HCT116 (cell line): Measurements from ENCODE around the gene STING1. TPM values are rescaled to one million over a fixed set of nuclear protein-coding genes. Genes with fewer than 3 reads are reported as not detected.

Experiments
- ATAC-seq: fragments of 200-7000 bp; cut with Tn5 transposase; 2 replicates; pipeline ENCODE4 v1.9.1; 2020; ENCODE audit warnings: mild to moderate bottlenecking, moderate library complexity
- BruUV-seq: library from RNA; stranded (reverse); fragments of 400-500 nt; replicated peaks from 2 replicates; lab custom pipeline; 2021; lab: Mats Ljungman, UMichigan
- CTCF ChIA-PET: fragments of 300-600 bp; sonication (Branson Sonifier 250); formaldehyde crosslinking; loops from one replicate; lab custom pipeline; 2021; ENCODE audit warnings: antibody characterized with exemption; lab: Charles Lee
- POLR2A ChIA-PET: fragments of 300-600, 350-600 bp; sonication (Branson Sonifier 250); formaldehyde crosslinking; loops from one replicate; lab custom pipeline; 2021; ENCODE audit warnings: antibody characterized with exemption; lab: Charles Lee
- RAD21 ChIA-PET, 2 experiments: fragments of 300-600 bp; sonication (Branson Sonifier 250); formaldehyde crosslinking; loops; one replicate each; lab custom pipeline; 2023; ENCODE audit warnings: low total read pairs in 2 of 2; ENCODE audit not compliant: uncharacterized antibody in 2 of 2, unreplicated experiment in 2 of 2, low non-redundant PET in 1 of 2; lab: Charles Lee
- DNase-seq: peaks from one replicate; pipeline ENCODE4 v3.0.0-alpha.2; 2010; ENCODE audit warnings: low read depth, low spot score
- H2AFZ ChIP-seq: fragments of 200-600 bp; shearing (Covaris generic), sonication (generic); 2 replicates; pipeline ENCODE4 v1.6.1; 2017; ENCODE audit warnings: low read depth, mixed run types, mixed read lengths, antibody characterized with exemption, low read length; ENCODE audit not compliant: poor library complexity, severe bottlenecking
- H3K27ac ChIP-seq: 2 replicates; pipeline ENCODE4 v1.5.1; 2012; ENCODE audit warnings: low read depth, low read length
- H3K27me3 ChIP-seq: fragments of 200-600 bp; sonication (generic); 2 replicates; pipeline ENCODE4 v1.6.1; 2016; ENCODE audit warnings: mixed run types, low read length, mixed read lengths; ENCODE audit not compliant: insufficient read depth
- H3K36me3 ChIP-seq, 2 experiments: fragments of 200-500 bp in 1 of 2; fragments of 200-600 bp in 1 of 2; sonication (Bioruptor generic) in 1 of 2; sonication (generic) in 1 of 2; 2 replicates each; pipeline versions ENCODE4 v1.5.1 to v1.6.1; 2014 to 2016; ENCODE audit warnings: low read length in 2 of 2, inconsistent platforms in 1 of 2, mixed read lengths in 1 of 2, mixed run types in 1 of 2; ENCODE audit not compliant: insufficient read depth in 2 of 2, control insufficient read depth in 1 of 2
- H3K4me1 ChIP-seq, 2 experiments: fragments of 200-600 bp in 1 of 2; sonication (generic) in 1 of 2; 2 replicates each; pipeline versions ENCODE4 v1.5.1 to v1.6.1; 2012 to 2017; ENCODE audit warnings: low read length in 2 of 2, inconsistent platforms in 1 of 2, mild to moderate bottlenecking in 1 of 2, mixed read lengths in 1 of 2, mixed run types in 1 of 2, moderate library complexity in 1 of 2; ENCODE audit not compliant: insufficient read depth in 2 of 2, control insufficient read depth in 1 of 2
- H3K4me2 ChIP-seq: fragments of 200-600 bp; sonication (generic); 2 replicates; pipeline ENCODE4 v1.6.1; 2017; ENCODE audit warnings: mixed run types, low read length, mixed read lengths
- H3K4me3 ChIP-seq, 2 experiments: fragments of 200-600 bp in 1 of 2; sonication (generic) in 1 of 2; replicated peaks in 1 of 2; 2 replicates each; pipeline ENCODE4 v1.5.1; 2011 to 2016; ENCODE audit warnings: low read length in 2 of 2, control low read depth in 1 of 2, low read depth in 1 of 2, mild to moderate bottlenecking in 1 of 2, mixed read lengths in 1 of 2, mixed run types in 1 of 2
- H3K79me2 ChIP-seq: fragments of 200-600 bp; sonication (generic); 2 replicates; pipeline ENCODE4 v1.6.1; 2017; ENCODE audit warnings: mild to moderate bottlenecking, mixed run types, low read length, moderate library complexity, mixed read lengths; ENCODE audit not compliant: insufficient read depth
- H3K9ac ChIP-seq: fragments of 200-600 bp; sonication (generic); 2 replicates; pipeline ENCODE4 v1.6.1; 2016; ENCODE audit warnings: low read length, mixed read lengths
- H3K9me2 ChIP-seq: fragments of 200-600 bp; sonication (generic), shearing (Covaris generic); 2 replicates; pipeline ENCODE4 v1.6.1; 2017; ENCODE audit warnings: mixed run types, mild to moderate bottlenecking, moderate library complexity; ENCODE audit not compliant: insufficient read depth
- H3K9me3 ChIP-seq, 2 experiments: fragments of 200-500 bp in 1 of 2; fragments of 200-600 bp in 1 of 2; sonication (Bioruptor generic) in 1 of 2; sonication (generic) in 1 of 2; 2 replicates each; pipeline ENCODE4 v1.6.1; 2014 to 2017; ENCODE audit warnings: low read length in 2 of 2, mixed read lengths in 2 of 2, inconsistent platforms in 1 of 2, low read depth in 1 of 2, mild to moderate bottlenecking in 1 of 2, mixed run types in 1 of 2, moderate library complexity in 1 of 2; ENCODE audit not compliant: control insufficient read depth in 1 of 2, insufficient read depth in 1 of 2
- H4K20me1 ChIP-seq: fragments of 200-600 bp; sonication (generic), shearing (Covaris generic); 2 replicates; pipeline ENCODE4 v1.6.1; 2017; ENCODE audit warnings: mixed run types, mild to moderate bottlenecking, moderate library complexity; ENCODE audit not compliant: insufficient read depth
- CBX3 ChIP-seq: IDR thresholded peaks from 2 replicates; pipeline ENCODE4 v1.6.1; 2012; ENCODE audit warnings: low read depth
- CEBPB ChIP-seq: IDR thresholded peaks from 2 replicates; pipeline ENCODE4 v1.6.1; 2012; ENCODE audit warnings: low read depth
- EZH2 ChIP-seq: fragments of 200-600 bp; sonication (generic); IDR thresholded peaks from 2 replicates; pipeline ENCODE4 v1.6.1; 2017; ENCODE audit warnings: antibody characterized with exemption, mixed run types
- FOSL1 ChIP-seq: IDR thresholded peaks from 2 replicates; pipeline ENCODE4 v1.6.1; 2012; ENCODE audit warnings: low read depth
- JUND ChIP-seq: IDR thresholded peaks from 2 replicates; pipeline ENCODE4 v1.6.1; 2012
- POLR2A ChIP-seq: IDR thresholded peaks from 2 replicates; pipeline ENCODE4 v1.7.0; 2011; ENCODE audit warnings: borderline replicate concordance; ENCODE audit not compliant: insufficient read depth, insufficient read length; ENCODE audit errors: extremely low read depth
- RAD21 ChIP-seq: IDR thresholded peaks from 2 replicates; pipeline ENCODE4 v1.6.1; 2012; ENCODE audit warnings: low read depth, mild to moderate bottlenecking
- SIN3A ChIP-seq: IDR thresholded peaks from 2 replicates; pipeline ENCODE4 v1.6.1; 2012; ENCODE audit warnings: low read depth
- SP1 ChIP-seq: IDR thresholded peaks from 2 replicates; pipeline ENCODE4 v1.6.1; 2012; ENCODE audit warnings: low read depth
- TCF7L2 ChIP-seq: IDR thresholded peaks from 2 replicates; pipeline ENCODE4 v1.7.0; 2011; ENCODE audit warnings: borderline replicate concordance, inconsistent platforms; ENCODE audit not compliant: insufficient read depth, insufficient read length; ENCODE audit errors: extremely low read depth
- YY1 ChIP-seq: IDR thresholded peaks from 2 replicates; pipeline ENCODE4 v1.6.1; 2011; ENCODE audit warnings: low read length, low read depth, moderate library complexity, mild to moderate bottlenecking; ENCODE audit not compliant: insufficient replicate concordance; ENCODE audit errors: extremely low read depth
- ZFX ChIP-seq: fragments of 450-650 bp; IDR thresholded peaks from 2 replicates; pipeline ENCODE4 v1.6.1; 2017
- ZNF274 ChIP-seq: fragments of 200-500 bp; sonication (Bioruptor generic); IDR thresholded peaks from 2 replicates; pipeline ENCODE4 v1.6.1; 2014; ENCODE audit warnings: mild to moderate bottlenecking, low read depth, low read length, inconsistent platforms
- intact Hi-C: fragments of 100-400 bp; cut with micrococcal nuclease; formaldehyde crosslinking; loops from 2 replicates; pipeline ENCODE4 v1.10.0; 2022
- total RNA-seq: library from RNA; stranded (reverse); gene quantifications from one replicate; pipeline ENCODE4 v1.2.1, GENCODE V29; 2021; ENCODE audit not compliant: unreplicated experiment
- TF ChIP-seq, protein P1 (sequence below): IDR thresholded peaks from 2 replicates; pipeline ENCODE4 v1.6.1; 2012
- TF ChIP-seq, protein P2 (sequence below): IDR thresholded peaks from 2 replicates; pipeline ENCODE4 v1.6.1; 2012
- TF ChIP-seq, protein P3 (sequence below), 3 experiments: fragments of 200-600 bp in 1 of 3; sonication (generic) in 1 of 3; IDR thresholded peaks in 2 of 3; conservative IDR thresholded peaks in 1 of 3; 2 replicates each; pipeline ENCODE4 v1.5.1; 2012 to 2017; ENCODE audit warnings: low read depth in 2 of 3, low read length in 2 of 3, antibody characterized with exemption in 1 of 3, borderline replicate concordance in 1 of 3, control low read depth in 1 of 3, mild to moderate bottlenecking in 1 of 3, mixed read lengths in 1 of 3, mixed run types in 1 of 3, moderate library complexity in 1 of 3; ENCODE audit not compliant: insufficient read depth in 1 of 3
- TF ChIP-seq, protein P4 (sequence below): IDR thresholded peaks from 2 replicates; pipeline ENCODE4 v1.6.1; 2011; ENCODE audit warnings: mild to moderate bottlenecking, low read length, moderate library complexity; ENCODE audit not compliant: insufficient replicate concordance; ENCODE audit errors: extremely low read depth
- TF ChIP-seq, protein P5 (sequence below): IDR thresholded peaks from 2 replicates; pipeline ENCODE4 v1.6.1; 2012; ENCODE audit warnings: low read depth

Gene STING1
- total RNA-seq, 1 experiment from 2014 or later: 17.7 TPM

DNA sequence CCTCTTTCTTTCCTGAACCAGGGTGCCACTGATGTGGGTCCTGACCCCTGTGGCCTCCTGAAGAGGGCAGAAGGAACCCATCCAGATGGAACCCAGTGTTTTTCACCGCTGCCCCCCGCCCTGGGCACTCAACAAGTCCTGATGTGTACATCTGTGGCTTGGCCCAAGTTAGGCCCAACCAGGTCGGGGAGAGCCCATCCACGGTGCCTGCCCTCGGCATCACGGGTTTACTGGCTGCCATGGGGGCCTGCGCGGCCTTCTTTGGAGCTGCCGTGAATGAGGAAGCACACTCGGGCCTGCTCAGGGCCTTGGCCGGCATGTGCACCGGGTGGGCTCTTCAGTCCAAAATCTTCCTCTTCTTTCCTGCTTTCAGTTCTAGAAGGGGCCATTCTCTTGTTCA, 25.8 kb downstream of the STING1 start:
- Histone ChIP-seq H2AFZ (no peak overlapping the region), H3K9me3 (no peaks in the 10 kb centered on the region), H3K4me2 (no peak overlapping the region), H3K27me3 (no peaks in the 10 kb centered on the region), H3K9me2 (no peaks in the 10 kb centered on the region), H3K4me3 (no peak overlapping the region), H3K9ac (no peak overlapping the region), H3K4me1 (peaks cover 0 to 7% of the 10 kb centered on the region in 2 experiments; a peak in 1 of 4 replicates), H3K36me3 (no peaks in the 10 kb centered on the region), H4K20me1 (no peaks in the 10 kb centered on the region), H3K79me2 (no peaks in the 10 kb centered on the region), H3K27ac (no peak overlapping the region)
- no peak for ATAC-seq
- DNase-seq: no peak
- ChIA-PET POLR2A (no interaction called here), CTCF (no interaction called here), RAD21 (no interaction called here)
- TF ChIP-seq ZNF274: no peak
- no peak for TF ChIP-seq JUND
- TF ChIP-seq POLR2A: no peak
- TF ChIP-seq, protein P1, sequence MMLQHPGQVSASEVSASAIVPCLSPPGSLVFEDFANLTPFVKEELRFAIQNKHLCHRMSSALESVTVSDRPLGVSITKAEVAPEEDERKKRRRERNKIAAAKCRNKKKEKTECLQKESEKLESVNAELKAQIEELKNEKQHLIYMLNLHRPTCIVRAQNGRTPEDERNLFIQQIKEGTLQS: no peak
- TF ChIP-seq CBX3: no peak
- TF ChIP-seq ZFX: no peak
- TF ChIP-seq FOSL1: no peak
- TF ChIP-seq YY1: no peak
- TF ChIP-seq, protein P2, sequence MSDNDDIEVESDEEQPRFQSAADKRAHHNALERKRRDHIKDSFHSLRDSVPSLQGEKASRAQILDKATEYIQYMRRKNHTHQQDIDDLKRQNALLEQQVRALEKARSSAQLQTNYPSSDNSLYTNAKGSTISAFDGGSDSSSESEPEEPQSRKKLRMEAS: no peak
- TF ChIP-seq, protein P3, sequence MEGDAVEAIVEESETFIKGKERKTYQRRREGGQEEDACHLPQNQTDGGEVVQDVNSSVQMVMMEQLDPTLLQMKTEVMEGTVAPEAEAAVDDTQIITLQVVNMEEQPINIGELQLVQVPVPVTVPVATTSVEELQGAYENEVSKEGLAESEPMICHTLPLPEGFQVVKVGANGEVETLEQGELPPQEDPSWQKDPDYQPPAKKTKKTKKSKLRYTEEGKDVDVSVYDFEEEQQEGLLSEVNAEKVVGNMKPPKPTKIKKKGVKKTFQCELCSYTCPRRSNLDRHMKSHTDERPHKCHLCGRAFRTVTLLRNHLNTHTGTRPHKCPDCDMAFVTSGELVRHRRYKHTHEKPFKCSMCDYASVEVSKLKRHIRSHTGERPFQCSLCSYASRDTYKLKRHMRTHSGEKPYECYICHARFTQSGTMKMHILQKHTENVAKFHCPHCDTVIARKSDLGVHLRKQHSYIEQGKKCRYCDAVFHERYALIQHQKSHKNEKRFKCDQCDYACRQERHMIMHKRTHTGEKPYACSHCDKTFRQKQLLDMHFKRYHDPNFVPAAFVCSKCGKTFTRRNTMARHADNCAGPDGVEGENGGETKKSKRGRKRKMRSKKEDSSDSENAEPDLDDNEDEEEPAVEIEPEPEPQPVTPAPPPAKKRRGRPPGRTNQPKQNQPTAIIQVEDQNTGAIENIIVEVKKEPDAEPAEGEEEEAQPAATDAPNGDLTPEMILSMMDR (IDR thresholded peaks at IDR 0.05 in 2 of 3, conservative IDR thresholded peaks at IDR 0.05 in 1 of 3; ENCODE audit: borderline replicate concordance in 1 of 3, insufficient read depth in 1 of 3, low read depth in 2 of 3, low read length in 2 of 3): no peak
- no peak for TF ChIP-seq RAD21
- TF ChIP-seq CEBPB: no peak
- TF ChIP-seq SIN3A: no peak
- TF ChIP-seq TCF7L2: no peak
- TF ChIP-seq EZH2: no peak
- TF ChIP-seq, protein P4, sequence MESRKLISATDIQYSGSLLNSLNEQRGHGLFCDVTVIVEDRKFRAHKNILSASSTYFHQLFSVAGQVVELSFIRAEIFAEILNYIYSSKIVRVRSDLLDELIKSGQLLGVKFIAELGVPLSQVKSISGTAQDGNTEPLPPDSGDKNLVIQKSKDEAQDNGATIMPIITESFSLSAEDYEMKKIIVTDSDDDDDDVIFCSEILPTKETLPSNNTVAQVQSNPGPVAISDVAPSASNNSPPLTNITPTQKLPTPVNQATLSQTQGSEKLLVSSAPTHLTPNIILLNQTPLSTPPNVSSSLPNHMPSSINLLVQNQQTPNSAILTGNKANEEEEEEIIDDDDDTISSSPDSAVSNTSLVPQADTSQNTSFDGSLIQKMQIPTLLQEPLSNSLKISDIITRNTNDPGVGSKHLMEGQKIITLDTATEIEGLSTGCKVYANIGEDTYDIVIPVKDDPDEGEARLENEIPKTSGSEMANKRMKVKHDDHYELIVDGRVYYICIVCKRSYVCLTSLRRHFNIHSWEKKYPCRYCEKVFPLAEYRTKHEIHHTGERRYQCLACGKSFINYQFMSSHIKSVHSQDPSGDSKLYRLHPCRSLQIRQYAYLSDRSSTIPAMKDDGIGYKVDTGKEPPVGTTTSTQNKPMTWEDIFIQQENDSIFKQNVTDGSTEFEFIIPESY: no peak
- TF ChIP-seq SP1: no peak
- TF ChIP-seq, protein P5, sequence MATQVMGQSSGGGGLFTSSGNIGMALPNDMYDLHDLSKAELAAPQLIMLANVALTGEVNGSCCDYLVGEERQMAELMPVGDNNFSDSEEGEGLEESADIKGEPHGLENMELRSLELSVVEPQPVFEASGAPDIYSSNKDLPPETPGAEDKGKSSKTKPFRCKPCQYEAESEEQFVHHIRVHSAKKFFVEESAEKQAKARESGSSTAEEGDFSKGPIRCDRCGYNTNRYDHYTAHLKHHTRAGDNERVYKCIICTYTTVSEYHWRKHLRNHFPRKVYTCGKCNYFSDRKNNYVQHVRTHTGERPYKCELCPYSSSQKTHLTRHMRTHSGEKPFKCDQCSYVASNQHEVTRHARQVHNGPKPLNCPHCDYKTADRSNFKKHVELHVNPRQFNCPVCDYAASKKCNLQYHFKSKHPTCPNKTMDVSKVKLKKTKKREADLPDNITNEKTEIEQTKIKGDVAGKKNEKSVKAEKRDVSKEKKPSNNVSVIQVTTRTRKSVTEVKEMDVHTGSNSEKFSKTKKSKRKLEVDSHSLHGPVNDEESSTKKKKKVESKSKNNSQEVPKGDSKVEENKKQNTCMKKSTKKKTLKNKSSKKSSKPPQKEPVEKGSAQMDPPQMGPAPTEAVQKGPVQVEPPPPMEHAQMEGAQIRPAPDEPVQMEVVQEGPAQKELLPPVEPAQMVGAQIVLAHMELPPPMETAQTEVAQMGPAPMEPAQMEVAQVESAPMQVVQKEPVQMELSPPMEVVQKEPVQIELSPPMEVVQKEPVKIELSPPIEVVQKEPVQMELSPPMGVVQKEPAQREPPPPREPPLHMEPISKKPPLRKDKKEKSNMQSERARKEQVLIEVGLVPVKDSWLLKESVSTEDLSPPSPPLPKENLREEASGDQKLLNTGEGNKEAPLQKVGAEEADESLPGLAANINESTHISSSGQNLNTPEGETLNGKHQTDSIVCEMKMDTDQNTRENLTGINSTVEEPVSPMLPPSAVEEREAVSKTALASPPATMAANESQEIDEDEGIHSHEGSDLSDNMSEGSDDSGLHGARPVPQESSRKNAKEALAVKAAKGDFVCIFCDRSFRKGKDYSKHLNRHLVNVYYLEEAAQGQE: no peak
- intact Hi-C loops: no loop called here
- BruUV-seq: no TSS peak
